ENCODE data around the gene CNR2.
"Not testable (repeated sequence)": the region's sequence is repeated elsewhere in the genome, so short reads cannot be mapped to it uniquely, and the experiment has no call there.

The CNR2 gene

DNA sequence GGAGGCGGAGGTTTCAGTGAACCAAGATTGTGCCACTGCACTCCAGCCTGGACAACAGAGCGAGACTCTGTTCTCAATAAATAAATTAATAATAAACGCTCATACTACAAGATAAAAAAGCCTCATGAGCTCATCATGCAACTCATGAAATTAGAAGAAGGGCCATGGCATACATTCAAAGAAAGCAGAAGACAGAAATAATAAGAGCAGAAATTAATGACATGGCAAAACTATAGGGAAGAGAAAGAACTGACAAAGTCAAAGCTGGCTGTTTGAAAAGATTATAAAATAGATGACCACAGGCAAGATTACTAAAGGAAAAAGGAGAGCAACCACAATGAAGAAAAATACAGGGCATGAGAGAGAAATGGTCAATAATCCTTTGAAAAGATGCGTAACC, 30.4 kb downstream of the CNR2 start:
- no peak for DNase-seq

DNA sequence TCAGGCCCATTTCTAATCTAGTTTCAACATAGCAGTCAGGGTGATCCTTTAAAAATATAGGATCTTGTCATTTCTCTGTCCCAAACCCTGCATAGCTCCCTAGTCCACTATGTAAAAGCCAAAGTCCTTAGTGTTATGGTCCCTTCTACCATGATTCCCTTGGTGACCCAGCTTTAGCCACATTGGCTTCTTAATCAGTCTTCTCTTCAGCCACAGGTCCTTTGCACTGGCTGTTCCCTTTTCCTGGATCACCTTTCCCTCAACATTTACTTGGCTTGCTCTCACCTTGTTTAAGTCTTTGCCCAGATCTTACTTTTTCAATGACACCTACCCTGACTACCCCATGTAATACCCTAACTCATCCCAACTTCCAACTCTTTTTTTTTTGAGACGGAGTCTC, 33.4 kb downstream of the CNR2 start:
- no peak for DNase-seq

GRCh38 chr1:23878668-23879067, 34.5 kb downstream of the CNR2 start:
- no peak for DNase-seq

DNA sequence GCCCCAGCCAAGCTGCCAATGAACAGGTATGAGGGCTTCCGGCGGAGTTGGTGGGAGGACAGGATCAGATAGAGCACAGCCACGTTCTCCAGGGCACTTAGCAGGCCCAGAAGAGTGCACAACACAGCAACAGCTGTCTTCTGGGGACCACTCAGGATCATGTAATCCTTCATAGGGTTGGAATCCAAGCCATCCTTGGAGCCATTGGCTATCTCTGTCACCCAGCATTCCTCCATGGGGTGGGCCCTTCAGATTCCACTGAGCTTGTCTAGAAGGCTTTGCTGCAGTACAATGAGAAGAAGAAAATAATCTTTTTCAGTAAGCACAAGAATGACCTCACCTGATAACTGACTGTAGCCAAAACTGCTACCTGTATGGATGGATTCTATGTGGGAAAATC, 37.8 kb downstream of the CNR2 start:
- no peak for DNase-seq

DNA sequence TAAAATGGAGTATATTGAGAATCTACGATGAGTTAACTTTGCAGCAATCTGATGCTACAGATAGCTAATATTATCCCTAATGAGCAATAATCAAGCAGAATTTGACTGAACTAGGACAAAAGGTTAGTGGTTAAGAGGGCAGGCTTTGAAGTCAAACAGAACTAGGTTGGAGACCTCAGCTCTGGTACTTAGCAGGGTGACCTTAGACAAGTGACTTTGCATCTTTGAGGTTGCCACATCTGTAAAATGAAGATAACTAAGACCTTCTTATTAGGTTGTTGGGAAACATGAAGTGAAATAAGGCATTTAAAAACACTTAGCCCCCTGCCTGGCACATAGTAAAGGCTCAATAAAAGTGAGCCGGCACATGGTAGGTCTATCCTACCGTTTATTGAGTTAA, 40.7 kb downstream of the CNR2 start:
- no peak for DNase-seq

GRCh38 chr1:23869051-23869450, 44.1 kb downstream of the CNR2 start:
- no peak for DNase-seq

- no peak for DNase-seq
Observed at GRCh38 chr1:23868557-23869016, 44.6 kb downstream of the CNR2 start.

- DNase-seq = peak; percentile 73
Observed at GRCh38 chr1:23867895-23868556, 45.1 kb downstream of the CNR2 start, which contains the start of gene FUCA1. Gene FUCA1 (minus strand): TSS chr1:23868290. CDS start chr1:23868286, 4 bp downstream.

DNA sequence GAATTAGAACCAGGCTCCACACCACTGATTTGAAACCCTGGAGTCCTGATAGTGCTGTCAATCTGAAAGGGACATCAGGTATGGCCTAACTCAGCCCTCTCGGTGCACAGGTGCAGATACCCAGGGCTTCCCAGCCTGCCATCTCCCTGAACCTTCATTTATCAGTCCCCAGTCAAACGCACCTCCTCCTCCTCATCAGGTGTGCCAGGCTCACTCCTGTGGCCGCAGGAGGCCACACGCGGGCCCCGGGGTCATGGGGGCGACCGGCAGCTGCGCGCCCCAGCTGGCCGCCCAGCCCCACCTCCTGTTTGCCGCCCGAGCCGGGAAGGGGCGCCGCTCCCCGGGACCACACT, 45.6 kb downstream of the CNR2 start:
- no peak for DNase-seq

DNA sequence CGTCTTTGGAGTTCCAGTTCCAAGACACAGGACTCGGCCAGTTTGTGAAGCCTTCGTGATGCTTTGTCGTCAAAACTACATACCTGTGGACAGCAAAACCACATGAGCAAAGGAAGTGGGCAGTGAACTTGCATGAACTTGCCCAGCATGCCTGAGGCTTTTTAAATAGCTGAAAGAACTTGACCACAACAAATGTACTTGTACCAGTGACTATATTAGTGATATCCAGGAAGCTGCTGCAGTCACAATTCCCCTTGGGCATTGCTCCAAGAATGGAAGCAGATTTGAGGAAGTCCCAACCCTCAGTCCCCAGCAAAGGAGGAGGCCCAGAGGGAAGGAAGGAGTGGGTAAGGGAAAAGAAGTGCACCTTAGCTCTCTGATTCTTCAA, 47.6 kb downstream of the CNR2 start:
- DNase-seq = no peak

GRCh38 chr1:23864801-23865542, 48.2 kb downstream of the CNR2 start:
- no peak for DNase-seq

DNA sequence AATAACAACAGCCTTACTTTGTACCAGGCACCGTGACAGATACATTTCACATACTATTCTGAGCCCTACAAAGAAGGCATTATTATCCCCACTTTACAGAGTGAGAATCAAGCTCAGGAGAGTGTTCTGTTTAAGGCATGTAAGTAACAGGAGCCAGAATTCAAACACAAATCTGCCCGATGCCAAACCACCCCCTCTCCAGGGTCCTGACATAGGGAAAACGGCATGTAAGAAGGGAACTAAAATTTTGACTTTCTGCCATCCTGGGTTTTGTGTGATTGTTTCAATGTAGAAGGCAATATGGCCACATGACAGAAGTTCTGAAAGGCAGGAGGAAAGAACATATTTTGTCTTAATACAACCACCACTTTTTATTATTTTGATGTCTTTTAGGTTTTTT, 50.5 kb downstream of the CNR2 start:
- no peak for DNase-seq

DNA sequence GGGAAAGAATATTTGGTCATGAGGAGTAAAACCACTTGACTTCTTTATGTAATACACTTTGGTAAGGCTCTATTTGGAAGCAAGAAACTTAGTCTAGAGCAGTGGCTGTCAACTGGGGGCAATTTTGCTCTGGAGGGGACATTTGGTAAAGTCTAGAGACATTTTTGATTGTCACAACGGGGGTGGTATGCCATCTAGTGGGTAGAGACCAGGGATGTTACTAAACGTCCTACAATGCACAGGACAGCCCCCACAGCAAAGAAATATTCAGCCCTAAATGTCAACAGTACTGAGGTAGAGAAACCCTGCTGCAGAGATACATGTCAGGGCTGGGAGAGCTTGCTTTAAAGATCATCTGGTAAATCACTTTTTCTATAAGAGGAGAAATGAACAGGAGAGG, 58.6 kb downstream of the CNR2 start:
- DNase-seq = no peak

DNA sequence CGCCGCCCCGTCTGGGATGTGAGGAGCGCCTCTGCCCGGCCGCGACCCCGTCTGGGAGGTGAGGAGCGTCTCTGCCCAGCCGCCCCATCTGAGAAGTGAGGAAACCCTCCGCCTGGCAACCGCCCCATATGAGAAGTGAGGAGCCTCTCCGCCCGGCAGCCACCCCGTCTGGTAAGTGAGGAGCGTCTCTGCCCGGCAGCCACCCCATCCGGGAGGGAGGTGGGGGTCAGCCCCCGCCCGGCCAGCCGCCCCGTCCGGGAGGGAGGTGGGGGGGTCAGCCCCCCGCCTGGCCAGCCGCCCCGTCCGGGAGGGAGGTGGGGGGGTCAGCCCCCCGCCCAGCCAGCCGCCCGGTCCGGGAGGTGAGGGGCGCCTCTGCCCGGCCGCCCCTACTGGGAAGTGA, 60.0 kb downstream of the CNR2 start:
- DNase-seq = not testable (repeated sequence)

- DNase-seq = not testable (repeated sequence)
Observed at GRCh38 chr1:23851406-23851805, 61.8 kb downstream of the CNR2 start.

GRCh38 chr1:23848673-23849616, 64.2 kb downstream of the CNR2 start:
- no peak for DNase-seq

DNA sequence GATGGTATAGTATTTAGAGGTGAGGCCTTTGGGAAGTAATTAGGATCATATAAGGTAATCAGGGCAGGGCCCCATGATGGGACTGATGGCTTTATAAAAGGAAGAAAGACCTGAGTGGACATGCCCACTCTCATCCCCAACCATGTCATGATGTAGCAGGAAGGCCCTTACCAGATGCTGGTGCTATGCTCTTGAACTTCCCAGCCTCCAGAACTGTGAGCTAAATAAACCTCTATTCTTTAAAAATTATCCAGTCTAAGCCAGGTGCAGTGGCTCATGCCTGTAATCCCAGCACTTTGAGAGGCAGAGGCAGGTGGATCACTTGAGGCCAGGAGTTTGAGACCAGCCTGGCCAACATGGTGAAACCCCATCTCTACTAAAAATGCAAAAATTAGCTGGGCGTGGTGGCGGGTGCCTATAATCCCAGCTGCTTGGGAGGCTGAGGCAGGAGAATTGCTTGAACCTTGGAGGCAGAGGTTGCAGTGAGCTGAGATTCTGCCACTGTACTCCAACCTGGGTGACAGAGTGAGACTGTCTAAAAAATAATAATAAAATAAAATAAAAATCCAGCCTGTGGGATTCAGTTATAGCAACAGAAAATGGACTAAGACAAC, 65.6 kb downstream of the CNR2 start:
- DNase-seq = not testable (repeated sequence)

- DNase-seq = no peak
Observed at GRCh38 chr1:23845163-23845562, 68.0 kb downstream of the CNR2 start.

DNA sequence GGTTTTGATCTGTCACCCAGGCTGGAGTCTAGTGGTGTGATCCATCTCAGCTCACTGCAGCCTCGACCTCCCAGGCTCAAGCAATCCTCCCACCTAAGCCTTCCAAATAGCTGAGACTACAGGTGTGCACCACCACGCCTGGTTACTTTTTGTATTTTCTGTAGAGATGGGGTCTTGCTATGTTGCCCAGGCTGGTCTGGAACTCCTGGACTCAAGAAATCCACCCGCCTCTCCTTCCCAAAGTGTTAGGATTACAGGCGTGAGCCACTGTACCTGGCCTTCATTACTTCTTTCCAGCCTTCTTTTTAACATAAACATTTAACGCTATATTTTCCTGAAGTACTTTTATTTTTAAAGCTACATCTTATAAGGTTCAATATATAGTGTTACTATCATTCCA, 69.5 kb downstream of the CNR2 start:
- no peak for DNase-seq

- DNase-seq = no peak
Observed at GRCh38 chr1:23838401-23838866, 74.7 kb downstream of the CNR2 start.

DNA sequence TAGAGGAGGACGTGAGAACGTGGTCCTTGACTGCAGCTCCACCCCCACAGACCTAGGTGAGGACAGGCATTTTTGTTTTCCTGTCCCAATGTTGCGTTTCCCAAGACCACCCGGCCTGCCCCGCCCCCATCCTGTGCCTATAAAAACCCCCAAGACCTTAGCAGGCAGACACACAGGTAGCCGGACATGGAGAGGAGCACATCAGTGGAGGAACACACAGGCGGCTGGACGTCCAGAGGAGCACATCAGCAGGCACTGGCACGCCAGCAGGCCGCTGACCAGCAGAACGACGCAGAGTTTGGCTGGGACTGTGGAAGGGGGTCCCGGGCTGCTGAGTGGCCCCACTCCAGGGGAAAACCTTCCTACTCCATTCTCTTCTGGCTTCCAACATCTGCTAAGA, 75.3 kb downstream of the CNR2 start:
- no peak for DNase-seq

GRCh38 chr1:23836037-23836436, 77.1 kb downstream of the CNR2 start:
- DNase-seq = no peak

GRCh38 chr1:23834156-23834555, 79.0 kb downstream of the CNR2 start:
- not testable (repeated sequence) for DNase-seq

All from NCI-H524 treated with DMSO at 0.1 percent for 48 hours (cell line).